ENCODE data around the gene CPM.

The CPM gene

GRCh38 chr12:68880660-68881325 lies 52.2 kb downstream of the CPM start:
- no peak for TF ChIP-seq ZFX (IDR thresholded peaks at IDR 0.05; ENCODE audit: borderline replicate concordance)
- TF ChIP-seq CTCF (IDR thresholded peaks at IDR 0.05), result no peak
- no peak overlapping the region for H3K27ac ChIP-seq

- no peak overlapping the region for H3K27ac ChIP-seq
- TF ChIP-seq ZFX (IDR thresholded peaks at IDR 0.05; ENCODE audit: borderline replicate concordance), result no peak
- TF ChIP-seq CTCF (IDR thresholded peaks at IDR 0.05), result no peak
Observed at GRCh38 chr12:68878846-68879245, 54.1 kb downstream of the CPM start.

GRCh38 chr12:68878283-68878682 lies 54.7 kb downstream of the CPM start:
- no peak overlapping the region for H3K27ac ChIP-seq
- TF ChIP-seq CTCF (IDR thresholded peaks at IDR 0.05) (no peak), ZFX (IDR thresholded peaks at IDR 0.05; ENCODE audit: borderline replicate concordance) (no peak)

- H3K27ac ChIP-seq, result no peak overlapping the region
- no peak for TF ChIP-seq ZFX (IDR thresholded peaks at IDR 0.05; ENCODE audit: borderline replicate concordance)
- TF ChIP-seq CTCF (IDR thresholded peaks at IDR 0.05), result no peak
Observed at GRCh38 chr12:68877583-68877982, 55.4 kb downstream of the CPM start.

GRCh38 chr12:68876461-68876860 lies 56.5 kb downstream of the CPM start:
- TF ChIP-seq ZFX (IDR thresholded peaks at IDR 0.05; ENCODE audit: borderline replicate concordance), result no peak
- TF ChIP-seq CTCF (IDR thresholded peaks at IDR 0.05), result no peak
- no peak overlapping the region for H3K27ac ChIP-seq

- H3K27ac ChIP-seq, result no peak overlapping the region
- TF ChIP-seq CTCF (IDR thresholded peaks at IDR 0.05) (no peak), ZFX (IDR thresholded peaks at IDR 0.05; ENCODE audit: borderline replicate concordance) (no peak)
Observed at GRCh38 chr12:68873316-68873715, 59.7 kb downstream of the CPM start.

GRCh38 chr12:68871921-68872320 lies 61.0 kb downstream of the CPM start:
- no peak overlapping the region for H3K27ac ChIP-seq
- peak; percentile 48 for TF ChIP-seq CTCF (IDR thresholded peaks at IDR 0.05)
- no peak for TF ChIP-seq ZFX (IDR thresholded peaks at IDR 0.05; ENCODE audit: borderline replicate concordance)

Measured in 22Rv1 (cell line).